ENCODE measurements around the gene NOP58. TPM values are rescaled to one million over a fixed set of nuclear protein-coding genes. Genes with fewer than 3 reads are reported as not detected.

The NOP58 gene
- total RNA-seq, 2 donors from 2014 or later, result 47.6 to 73.2 TPM

- Histone ChIP-seq H3K4me3 (no peak overlapping the region), H3K9me3 (no peaks in the 10 kb centered on the region), H3K4me1 (replicated peaks) (no peaks in the 10 kb centered on the region), H3K27me3 (replicated peaks; ENCODE audit: insufficient read depth) (no peaks in the 10 kb centered on the region), H3K36me3 (no peaks in the 10 kb centered on the region), H3K27ac (no peak overlapping the region)
- intact Hi-C loops (cut with DNase I), result no loop called here
- TF ChIP-seq, protein P1, sequence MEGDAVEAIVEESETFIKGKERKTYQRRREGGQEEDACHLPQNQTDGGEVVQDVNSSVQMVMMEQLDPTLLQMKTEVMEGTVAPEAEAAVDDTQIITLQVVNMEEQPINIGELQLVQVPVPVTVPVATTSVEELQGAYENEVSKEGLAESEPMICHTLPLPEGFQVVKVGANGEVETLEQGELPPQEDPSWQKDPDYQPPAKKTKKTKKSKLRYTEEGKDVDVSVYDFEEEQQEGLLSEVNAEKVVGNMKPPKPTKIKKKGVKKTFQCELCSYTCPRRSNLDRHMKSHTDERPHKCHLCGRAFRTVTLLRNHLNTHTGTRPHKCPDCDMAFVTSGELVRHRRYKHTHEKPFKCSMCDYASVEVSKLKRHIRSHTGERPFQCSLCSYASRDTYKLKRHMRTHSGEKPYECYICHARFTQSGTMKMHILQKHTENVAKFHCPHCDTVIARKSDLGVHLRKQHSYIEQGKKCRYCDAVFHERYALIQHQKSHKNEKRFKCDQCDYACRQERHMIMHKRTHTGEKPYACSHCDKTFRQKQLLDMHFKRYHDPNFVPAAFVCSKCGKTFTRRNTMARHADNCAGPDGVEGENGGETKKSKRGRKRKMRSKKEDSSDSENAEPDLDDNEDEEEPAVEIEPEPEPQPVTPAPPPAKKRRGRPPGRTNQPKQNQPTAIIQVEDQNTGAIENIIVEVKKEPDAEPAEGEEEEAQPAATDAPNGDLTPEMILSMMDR (IDR thresholded peaks at IDR 0.05), result no peak
- no peak for TF ChIP-seq POLR2AphosphoS5 (IDR thresholded peaks at IDR 0.05)
- TF ChIP-seq POLR2A (IDR thresholded peaks at IDR 0.05), result no peak
- DNase-seq (ENCODE audit: low spot score), result no peak
- 69% methylated on average over 3 of the region's 3 CpGs for WGBS
Observed at GRCh38 chr2:202339071-202339870, 73.7 kb downstream of the NOP58 start.

GRCh38 chr2:202344178-202344577 lies 78.6 kb downstream of the NOP58 start:
- intact Hi-C loops (cut with DNase I), result no loop called here
- Histone ChIP-seq H3K4me1 (replicated peaks) (no peaks in the 10 kb centered on the region), H3K27me3 (replicated peaks; ENCODE audit: insufficient read depth) (no peaks in the 10 kb centered on the region), H3K9me3 (no peaks in the 10 kb centered on the region), H3K27ac (no peak overlapping the region), H3K4me3 (no peak overlapping the region), H3K36me3 (no peaks in the 10 kb centered on the region)
- no peak for TF ChIP-seq POLR2A (IDR thresholded peaks at IDR 0.05)
- TF ChIP-seq, protein P1 (IDR thresholded peaks at IDR 0.05), result no peak
- no peak for TF ChIP-seq POLR2AphosphoS5 (IDR thresholded peaks at IDR 0.05)
- no peak for DNase-seq (ENCODE audit: low spot score)
- 24% methylated on average over 1 of the region's 1 CpG for WGBS

DNA sequence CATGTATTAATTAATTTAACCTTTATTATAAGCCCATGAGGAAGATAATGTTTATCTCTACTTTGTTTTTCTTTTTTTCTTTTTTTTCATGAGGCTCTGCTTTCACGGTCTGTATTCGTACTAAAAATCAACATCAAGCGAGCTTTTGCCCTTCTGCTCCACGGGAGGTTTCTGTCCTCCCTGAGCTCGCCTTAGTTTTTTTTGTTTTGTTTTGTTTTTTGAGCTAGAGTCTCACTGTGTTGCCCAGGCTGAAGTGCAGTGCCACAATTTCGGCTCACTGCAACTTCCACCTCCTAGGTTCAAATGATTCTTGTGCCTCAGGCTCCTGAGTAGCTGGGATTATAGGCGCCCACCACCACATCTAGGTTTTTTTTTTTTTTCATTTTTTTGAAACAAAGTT lies 80.6 kb downstream of the NOP58 start:
- WGBS, result 97% methylated on average over 7 of the region's 7 CpGs

More for the DNA sequence above, 80.6 kb downstream of the NOP58 start:
- Histone ChIP-seq H3K36me3 (no peaks in the 10 kb centered on the region), H3K27ac (no peak overlapping the region), H3K4me3 (no peak overlapping the region), H3K9me3 (no peaks in the 10 kb centered on the region), H3K27me3 (replicated peaks; ENCODE audit: insufficient read depth) (no peaks in the 10 kb centered on the region), H3K4me1 (replicated peaks) (no peaks in the 10 kb centered on the region)
- DNase-seq (ENCODE audit: low spot score), result no peak
- TF ChIP-seq POLR2AphosphoS5 (IDR thresholded peaks at IDR 0.05), result no peak
- TF ChIP-seq, protein P1 (IDR thresholded peaks at IDR 0.05), result no peak
- intact Hi-C loops (cut with DNase I), result no loop called here

Small RNA genes within 50 kb of the gene (small RNA-seq; reads per million reads assigned to genes)
- gene AC079354.2 (0 reads per million in 2 donors), gene RF00575 (0 reads per million in 2 donors), gene RN7SL753P (0 reads per million in 2 donors), gene SNORD11 (18.9 to 90.4 reads per million in 2 donors), gene SNORD11B (46.4 to 83.6 reads per million in 2 donors), gene SNORD70 (175 to 311 reads per million in 2 donors)

Other genes with a start within 250 kb of the NOP58 start
- gene FZD7, start 231.9 kb upstream of the NOP58 start, total RNA-seq, result 10 to 100 TPM; 16.1 to 26.1 TPM
- under 1 TPM in 1 of 2 donors, not detected in 1; 0.74 TPM for gene KIAA2012, start 192.5 kb upstream of the NOP58 start, total RNA-seq
- 10 to 100 TPM; 70.4 to 95.4 TPM for gene SUMO1, start 27.2 kb upstream of the NOP58 start, total RNA-seq
- 10 to 100 TPM; 41.1 to 69.9 TPM for gene BMPR2, start 110.6 kb downstream of the NOP58 start, total RNA-seq